ENCODE results near the gene SLC17A5.

GRCh38 chr6:73702444-73702843 lies 48.7 kb upstream of the SLC17A5 start:
- TF ChIP-seq CTCF (IDR thresholded peaks at IDR 0.05) (no peak), POLR2A (IDR thresholded peaks at IDR 0.05) (no peak)
